Neuron (in vitro differentiated cells): ENCODE results near the gene GPR142.

Source experiments
- H2AFZ ChIP-seq: one replicate; pipeline ENCODE4 v1.6.1; 2013; ENCODE audit warnings: low read depth, mild to moderate bottlenecking, inconsistent platforms, low read length, moderate library complexity
- H3K27me3 ChIP-seq: one replicate; pipeline ENCODE4 v1.6.1; 2013; ENCODE audit warnings: low read length; ENCODE audit not compliant: insufficient read depth
- H3K36me3 ChIP-seq: one replicate; pipeline ENCODE4 v1.6.1; 2013; ENCODE audit warnings: low read length; ENCODE audit not compliant: insufficient read depth
- H3K4me1 ChIP-seq: one replicate; pipeline ENCODE4 v1.6.1; 2013; ENCODE audit warnings: low read length; ENCODE audit not compliant: insufficient read depth
- H3K4me3 ChIP-seq: 2 replicates; pipeline ENCODE4 v1.5.1; 2013; ENCODE audit warnings: mild to moderate bottlenecking, low read length, moderate library complexity
- H3K9me3 ChIP-seq: one replicate; pipeline ENCODE4 v1.6.1; 2013; ENCODE audit warnings: low read length

GPR142 gene

DNA sequence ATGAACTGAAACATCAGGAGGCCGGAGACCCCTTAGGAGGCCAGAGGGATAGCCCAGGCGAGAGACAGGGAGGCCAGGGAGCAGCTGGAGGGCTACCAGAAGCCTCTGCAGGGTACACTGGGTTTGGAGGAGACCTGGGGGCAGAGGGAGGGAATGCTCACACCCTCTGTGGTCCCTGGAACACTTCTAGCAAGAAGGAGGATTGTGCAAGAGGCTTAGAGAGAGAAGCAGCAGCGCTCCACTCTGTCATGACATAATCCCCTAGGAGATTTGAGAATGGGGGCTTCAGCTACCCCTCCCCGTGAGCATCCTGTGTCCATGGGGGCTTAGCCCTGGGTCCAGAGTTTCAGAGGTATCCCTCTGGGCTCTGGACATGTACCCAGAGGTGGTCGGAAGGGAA, 15.8 kb downstream of the GPR142 start:
- H2AFZ ChIP-seq: no peak overlapping the region
- H3K27me3 ChIP-seq: peaks cover 6% of the 10 kb centered on the region
- H3K36me3 ChIP-seq: no peaks in the 10 kb centered on the region
- no peak overlapping the region for H3K4me3 ChIP-seq
- peaks cover 2% of the 10 kb centered on the region for H3K4me1 ChIP-seq
- no peaks in the 10 kb centered on the region for H3K9me3 ChIP-seq

DNA sequence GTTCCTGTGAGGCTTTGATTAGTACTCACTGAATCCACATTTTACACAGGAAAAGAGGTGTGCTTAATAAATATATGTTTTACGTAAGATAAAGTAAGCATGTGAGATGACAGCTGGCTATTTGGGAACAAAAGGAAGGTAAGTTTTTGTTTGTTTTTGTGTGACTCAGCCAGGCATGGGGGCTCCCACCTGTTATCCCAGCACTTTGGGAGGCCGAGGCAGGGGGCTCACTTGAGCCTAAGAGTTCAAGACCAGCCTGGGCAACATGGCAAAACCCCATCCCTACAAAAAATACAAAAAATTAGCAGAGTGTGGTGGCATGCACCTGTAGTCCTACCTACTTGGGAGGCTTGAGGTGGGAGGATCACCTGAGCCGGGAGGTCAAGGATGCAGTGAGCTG, 17.9 kb downstream of the GPR142 start:
- Histone ChIP-seq H3K9me3 (no peaks in the 10 kb centered on the region), H2AFZ (no peak overlapping the region), H3K4me3 (no peak overlapping the region), H3K36me3 (no peaks in the 10 kb centered on the region), H3K27me3 (peaks cover 9% of the 10 kb centered on the region), H3K4me1 (no peaks in the 10 kb centered on the region)

DNA sequence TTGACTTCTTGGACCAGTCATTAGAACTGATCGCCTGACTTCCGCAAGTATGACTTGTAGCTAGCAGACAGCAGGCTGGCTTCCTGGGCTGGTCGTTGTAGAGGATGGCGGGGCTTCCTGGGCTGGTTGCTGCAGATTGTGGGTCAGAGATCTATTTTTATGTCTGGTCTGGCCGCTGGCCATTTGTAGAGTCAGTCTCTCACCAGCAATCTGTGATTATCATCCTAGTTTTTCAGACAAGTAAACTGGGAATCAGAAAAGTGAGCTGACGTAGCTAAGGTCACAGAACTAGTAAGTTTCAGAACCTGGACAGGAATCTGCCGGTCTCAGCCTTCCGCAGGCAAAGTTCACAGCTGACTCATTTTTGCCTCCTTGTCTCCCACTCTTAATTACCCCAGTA, 19.1 kb downstream of the GPR142 start:
- Histone ChIP-seq H3K4me1 (no peaks in the 10 kb centered on the region), H3K36me3 (no peaks in the 10 kb centered on the region), H3K9me3 (no peaks in the 10 kb centered on the region), H2AFZ (no peak overlapping the region), H3K27me3 (peaks cover 9% of the 10 kb centered on the region), H3K4me3 (no peak overlapping the region)

DNA sequence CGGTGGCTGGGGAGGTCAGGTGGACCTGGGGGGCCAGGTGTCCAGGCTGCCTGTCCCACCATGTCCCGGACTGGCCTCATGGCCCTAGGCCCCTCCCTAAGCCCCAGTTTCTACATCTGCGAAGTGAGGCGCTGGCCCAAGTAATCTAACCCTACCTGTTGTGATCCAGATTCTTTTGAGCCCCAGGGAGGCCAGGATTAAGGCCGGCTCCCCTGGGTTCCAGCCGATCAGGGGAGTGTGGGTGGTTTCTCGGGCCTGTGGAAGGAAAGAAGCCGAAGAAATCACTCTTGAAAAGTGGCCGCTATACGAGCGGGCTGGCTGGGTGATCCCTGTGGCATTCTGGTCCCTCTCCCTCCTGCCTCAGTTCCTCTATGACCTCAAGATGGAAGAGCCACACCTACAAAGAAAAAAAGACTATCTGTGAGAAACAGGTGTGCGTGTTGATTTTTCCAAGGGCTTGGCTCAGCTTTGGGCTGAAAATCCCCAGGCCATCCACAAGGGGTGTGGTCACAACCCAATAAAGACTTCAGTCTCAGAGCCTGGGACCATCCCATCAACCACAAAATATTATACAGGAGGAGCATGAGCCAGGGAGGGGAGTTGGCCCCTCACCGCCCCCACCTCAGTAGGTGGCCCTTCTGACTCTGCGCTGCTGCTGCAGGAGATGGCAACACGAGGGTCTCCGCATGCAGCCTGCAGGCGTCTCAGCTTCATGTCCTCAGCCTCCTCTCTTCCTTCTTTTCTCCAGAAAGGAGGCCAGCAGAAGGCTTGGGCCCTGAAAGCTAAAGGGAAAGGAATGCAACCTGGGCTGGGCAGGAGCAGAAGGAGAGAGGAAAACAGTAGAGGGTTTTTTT, 20.3 kb downstream of the GPR142 start:
- Histone ChIP-seq H2AFZ (no peak overlapping the region), H3K27me3 (peaks cover 9% of the 10 kb centered on the region), H3K4me1 (no peaks in the 10 kb centered on the region), H3K36me3 (no peaks in the 10 kb centered on the region), H3K4me3 (no peak overlapping the region), H3K9me3 (no peaks in the 10 kb centered on the region)

DNA sequence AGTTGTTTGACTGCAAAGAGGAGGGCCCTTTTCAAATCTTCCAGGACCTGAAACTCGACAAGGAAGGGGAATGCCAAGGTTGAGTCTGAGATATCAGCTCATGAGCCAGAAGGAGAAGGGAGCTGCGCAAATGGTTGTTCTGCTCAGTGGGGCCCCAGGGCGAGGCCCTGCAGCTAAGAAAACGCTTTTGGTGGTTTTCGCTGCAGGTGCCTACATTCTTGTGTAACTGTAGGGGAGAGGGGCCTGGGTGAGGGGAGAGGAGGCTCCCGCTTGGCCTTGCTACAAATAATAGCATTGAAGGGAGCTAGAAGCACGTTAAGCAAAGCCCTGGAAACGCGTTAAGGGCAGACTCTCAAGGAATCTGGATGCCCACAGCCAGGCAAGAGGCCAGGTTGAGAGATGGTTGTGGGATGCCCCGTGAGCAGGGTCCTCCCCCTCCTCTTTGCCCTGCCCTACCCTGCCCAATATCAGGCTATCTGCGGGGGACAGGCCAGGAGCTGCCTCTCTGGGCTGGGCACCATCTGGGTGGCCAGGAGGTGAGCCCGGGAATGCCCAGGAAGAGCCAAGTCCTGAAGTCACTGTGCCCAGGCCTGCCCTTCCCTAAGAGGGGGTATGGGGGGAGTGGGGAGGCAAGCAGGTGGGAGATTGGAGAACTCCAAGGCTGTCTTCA, 21.9 kb downstream of the GPR142 start:
- Histone ChIP-seq H3K9me3 (no peaks in the 10 kb centered on the region), H3K4me3 (no peak overlapping the region), H3K27me3 (peaks cover 9% of the 10 kb centered on the region), H3K4me1 (no peaks in the 10 kb centered on the region), H3K36me3 (no peaks in the 10 kb centered on the region), H2AFZ (no peak overlapping the region)

DNA sequence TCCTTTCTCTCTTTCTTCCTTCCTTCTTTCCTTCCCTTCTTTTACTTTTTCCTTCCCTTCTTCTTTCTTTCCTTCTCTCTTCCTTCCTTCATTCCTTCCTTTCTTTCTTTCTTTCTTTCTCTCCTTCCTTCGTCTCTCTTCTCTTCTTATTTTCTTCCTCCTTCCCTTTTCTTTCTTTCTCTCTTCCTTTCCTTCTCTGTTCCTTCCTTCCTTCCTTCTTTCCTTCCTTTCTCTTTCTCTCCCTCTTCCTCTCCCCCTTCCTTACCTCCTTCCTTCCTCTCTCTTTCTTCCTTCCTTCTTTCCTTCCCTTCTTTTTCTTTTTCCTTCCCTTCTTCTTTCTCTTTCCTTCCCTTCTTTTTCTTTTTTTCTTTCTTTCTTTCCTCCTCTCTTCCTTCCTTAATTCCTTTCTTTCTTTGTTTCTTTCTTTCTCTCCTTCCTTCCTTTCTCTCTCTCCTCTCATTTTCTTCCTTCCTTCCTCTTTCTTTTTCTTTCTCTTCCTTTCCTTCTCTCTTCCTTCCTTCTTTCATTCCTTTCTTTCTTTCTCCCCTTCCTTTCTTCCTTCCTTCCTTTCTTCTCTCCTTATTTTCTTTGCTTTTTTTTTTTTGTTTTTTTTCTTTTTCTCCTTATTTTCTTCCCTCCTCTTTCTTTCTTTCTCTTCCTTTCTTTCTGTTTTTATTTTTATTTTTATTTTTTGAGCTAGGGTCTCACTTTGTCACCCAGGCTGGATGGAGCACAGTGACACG, 22.8 kb downstream of the GPR142 start:
- no peaks in the 10 kb centered on the region for H3K36me3 ChIP-seq
- no peaks in the 10 kb centered on the region for H3K9me3 ChIP-seq
- H2AFZ ChIP-seq: no peak overlapping the region
- no peaks in the 10 kb centered on the region for H3K4me1 ChIP-seq
- H3K4me3 ChIP-seq: no peak overlapping the region
- peaks cover 9% of the 10 kb centered on the region for H3K27me3 ChIP-seq

DNA sequence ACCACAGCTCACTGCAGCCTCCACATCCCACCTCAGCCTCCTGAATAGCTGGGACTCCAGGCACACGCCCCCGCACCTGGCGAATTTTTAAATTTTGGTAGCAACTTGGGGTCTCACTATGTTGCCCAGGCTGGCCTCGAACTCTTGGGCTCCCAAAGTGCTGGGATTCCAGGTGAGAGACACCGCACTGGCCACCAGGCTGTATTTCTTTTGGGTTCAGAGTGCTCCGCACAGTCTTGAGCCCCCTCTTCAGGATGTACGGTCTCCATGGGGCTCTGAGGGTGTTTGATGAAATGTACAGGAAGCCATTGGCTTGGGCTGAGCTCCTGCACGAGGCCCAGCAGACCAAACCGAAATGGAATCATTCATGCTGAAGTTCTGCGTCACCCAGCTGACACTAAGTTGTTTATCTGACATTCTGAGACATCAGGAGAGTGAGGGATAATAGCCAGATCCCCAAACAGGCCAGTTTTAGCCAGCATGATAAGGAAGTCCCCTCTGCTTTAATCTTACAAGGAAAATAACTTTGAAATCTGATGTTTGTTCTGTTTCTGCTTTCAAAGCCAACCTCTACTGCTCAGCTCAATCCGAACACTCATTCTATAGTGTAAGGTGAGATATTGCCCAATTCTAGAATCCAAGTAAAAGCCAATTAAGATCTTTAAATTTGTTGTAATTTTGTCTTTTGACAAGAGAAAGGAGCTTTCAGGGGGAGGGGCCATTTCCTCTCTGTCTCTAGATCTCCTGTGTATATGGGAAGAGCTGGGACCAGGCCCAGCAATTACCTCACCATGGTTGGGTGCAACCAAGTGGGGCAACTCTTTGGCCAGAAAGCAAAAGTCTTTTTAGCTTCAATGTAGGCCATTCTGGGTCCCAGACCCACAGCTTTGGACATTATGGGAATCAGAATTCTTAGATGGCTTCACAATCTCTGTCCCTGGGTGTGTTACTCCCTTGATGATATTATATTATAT, 23.7 kb downstream of the GPR142 start:
- Histone ChIP-seq H3K4me3 (no peak overlapping the region), H3K4me1 (no peaks in the 10 kb centered on the region), H3K9me3 (no peaks in the 10 kb centered on the region), H3K36me3 (no peaks in the 10 kb centered on the region), H3K27me3 (peaks cover 9% of the 10 kb centered on the region), H2AFZ (no peak overlapping the region)

DNA sequence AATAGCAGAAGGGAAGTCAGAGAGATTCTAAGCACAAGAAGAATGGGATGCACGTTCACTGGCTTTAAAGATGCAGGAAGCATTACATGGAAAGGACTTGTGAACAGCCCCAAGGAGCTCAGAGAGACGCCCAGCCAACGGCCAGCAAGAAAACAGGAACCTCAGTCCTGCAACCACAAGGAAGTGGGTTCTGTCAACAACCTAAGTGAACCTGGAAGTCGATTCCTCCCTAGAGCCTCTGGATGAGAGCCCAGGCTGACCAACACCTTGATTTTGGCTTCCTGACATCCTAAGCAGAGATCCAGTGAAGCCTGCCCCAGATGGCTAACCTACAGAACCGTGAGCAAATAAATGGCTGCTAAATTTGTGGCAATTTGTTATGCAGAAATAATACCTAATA, 24.5 kb downstream of the GPR142 start:
- no peaks in the 10 kb centered on the region for H3K36me3 ChIP-seq
- H3K4me1 ChIP-seq: no peaks in the 10 kb centered on the region
- H3K9me3 ChIP-seq: no peaks in the 10 kb centered on the region
- H3K27me3 ChIP-seq: peaks cover 7% of the 10 kb centered on the region
- H3K4me3 ChIP-seq: no peak overlapping the region
- H2AFZ ChIP-seq: no peak overlapping the region

DNA sequence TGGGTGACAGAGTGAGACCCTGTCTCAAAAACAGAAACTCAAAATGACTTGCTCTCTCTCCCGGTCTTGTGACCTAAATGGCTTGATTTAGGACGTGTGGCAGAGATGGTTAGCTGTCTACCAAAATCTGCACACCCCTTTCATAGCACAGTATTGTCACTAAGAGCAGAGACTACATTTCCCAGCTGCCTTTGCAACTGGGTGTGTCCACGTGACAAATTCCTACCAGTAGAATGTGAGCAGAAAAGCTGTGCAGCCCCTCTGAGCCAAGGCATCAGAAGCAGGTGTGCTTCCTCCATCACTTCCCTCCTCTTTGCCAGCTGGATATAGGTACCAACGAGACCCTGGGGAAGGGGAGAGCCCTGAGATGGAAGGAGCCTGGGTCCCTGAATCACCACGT, 25.5 kb downstream of the GPR142 start:
- H3K4me1 ChIP-seq: no peaks in the 10 kb centered on the region
- no peak overlapping the region for H2AFZ ChIP-seq
- no peaks in the 10 kb centered on the region for H3K9me3 ChIP-seq
- H3K27me3 ChIP-seq: peaks cover 6% of the 10 kb centered on the region
- no peaks in the 10 kb centered on the region for H3K36me3 ChIP-seq
- H3K4me3 ChIP-seq: no peak overlapping the region

DNA sequence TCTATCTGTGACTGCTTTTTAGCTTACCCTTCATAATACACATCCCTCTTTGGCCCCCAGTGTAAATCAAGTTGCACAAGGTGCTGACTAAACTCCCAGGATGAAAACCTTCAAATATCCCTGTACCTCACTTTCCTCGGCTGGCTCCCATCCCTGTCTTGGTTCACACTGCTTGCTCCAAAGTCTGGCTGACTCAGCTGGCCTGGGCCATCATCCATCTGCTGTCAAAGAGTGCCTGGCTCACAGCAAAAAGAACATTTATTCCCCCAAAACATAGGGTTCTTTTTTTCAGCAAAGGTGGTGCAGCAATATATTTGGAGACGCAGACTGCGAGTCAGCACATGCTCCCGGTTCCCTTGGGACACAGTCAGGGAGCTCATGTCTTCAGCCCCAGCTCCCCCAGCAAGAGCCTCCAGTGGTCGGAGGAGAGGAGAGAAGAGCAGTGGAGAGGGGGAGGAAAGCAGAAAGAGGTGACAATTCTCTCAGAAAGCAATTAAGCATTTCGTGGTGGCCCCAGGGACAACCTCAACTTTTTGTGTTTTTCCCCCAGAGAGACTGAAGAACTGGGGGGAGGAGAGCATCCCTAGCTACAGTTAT, 26.1 kb downstream of the GPR142 start:
- H3K4me3 ChIP-seq: no peak overlapping the region
- H3K27me3 ChIP-seq: peaks cover 2% of the 10 kb centered on the region
- no peaks in the 10 kb centered on the region for H3K9me3 ChIP-seq
- H2AFZ ChIP-seq: no peak overlapping the region
- no peaks in the 10 kb centered on the region for H3K4me1 ChIP-seq
- no peaks in the 10 kb centered on the region for H3K36me3 ChIP-seq

DNA sequence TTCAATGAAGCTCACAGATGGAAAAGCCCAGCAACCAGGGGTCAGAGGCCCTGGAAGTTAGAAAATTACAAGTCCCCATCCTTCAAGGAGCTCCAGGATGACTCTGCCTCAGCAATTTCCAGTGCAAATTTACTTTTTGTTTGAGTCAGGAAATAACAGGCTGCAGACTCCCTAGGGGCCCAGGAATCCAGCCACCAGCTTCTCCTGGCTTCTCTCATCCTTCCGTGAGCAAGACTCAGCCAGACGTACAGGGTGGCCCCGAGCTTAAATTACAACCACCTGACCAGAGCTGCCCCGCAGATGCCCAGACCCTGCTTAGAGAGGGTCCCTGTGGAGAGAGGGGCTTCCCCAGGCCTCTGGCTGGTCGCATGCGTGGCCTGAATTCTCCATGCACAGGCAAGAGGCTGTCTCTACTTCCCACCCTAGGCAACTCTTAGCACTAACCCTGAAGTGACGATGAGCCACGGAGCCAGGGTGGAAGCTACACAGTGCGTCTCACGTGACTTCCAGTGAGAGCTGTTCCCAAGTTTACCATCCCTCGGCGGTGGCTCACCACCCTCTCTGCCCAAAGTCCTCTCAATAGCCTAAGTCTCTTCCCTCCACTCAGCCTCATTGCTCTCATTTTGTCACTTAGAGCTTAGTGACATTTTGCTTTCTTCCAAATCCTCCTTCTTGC, 27.1 kb downstream of the GPR142 start:
- no peaks in the 10 kb centered on the region for H3K36me3 ChIP-seq
- no peaks in the 10 kb centered on the region for H3K4me1 ChIP-seq
- H3K4me3 ChIP-seq: no peak overlapping the region
- no peaks in the 10 kb centered on the region for H3K27me3 ChIP-seq
- H2AFZ ChIP-seq: no peak overlapping the region
- no peaks in the 10 kb centered on the region for H3K9me3 ChIP-seq

DNA sequence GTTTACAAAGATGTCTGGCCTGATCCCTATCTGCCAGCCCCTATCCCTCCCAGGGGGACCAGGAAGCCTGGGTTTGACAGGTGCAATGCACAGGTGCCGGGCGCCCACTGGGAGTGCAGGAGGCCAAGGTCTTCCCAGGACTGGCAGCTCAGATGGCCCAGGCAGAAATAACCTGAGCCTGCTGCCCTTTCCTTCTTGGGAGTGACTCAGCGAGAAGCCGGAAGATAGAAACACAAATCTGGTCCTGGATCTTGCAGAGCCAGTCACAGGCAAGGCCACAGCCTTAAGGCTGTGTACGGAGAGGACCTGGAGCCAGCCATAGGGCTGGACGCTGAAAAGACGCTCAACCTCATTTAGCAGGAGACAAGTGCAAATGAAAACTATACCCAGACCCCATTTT, 27.7 kb downstream of the GPR142 start:
- H3K9me3 ChIP-seq: no peaks in the 10 kb centered on the region
- no peak overlapping the region for H3K4me3 ChIP-seq
- H3K4me1 ChIP-seq: no peaks in the 10 kb centered on the region
- no peaks in the 10 kb centered on the region for H3K36me3 ChIP-seq
- H2AFZ ChIP-seq: no peak overlapping the region
- no peaks in the 10 kb centered on the region for H3K27me3 ChIP-seq
